Measurements from ENCODE around the gene C20orf204.

The C20orf204 gene

DNA sequence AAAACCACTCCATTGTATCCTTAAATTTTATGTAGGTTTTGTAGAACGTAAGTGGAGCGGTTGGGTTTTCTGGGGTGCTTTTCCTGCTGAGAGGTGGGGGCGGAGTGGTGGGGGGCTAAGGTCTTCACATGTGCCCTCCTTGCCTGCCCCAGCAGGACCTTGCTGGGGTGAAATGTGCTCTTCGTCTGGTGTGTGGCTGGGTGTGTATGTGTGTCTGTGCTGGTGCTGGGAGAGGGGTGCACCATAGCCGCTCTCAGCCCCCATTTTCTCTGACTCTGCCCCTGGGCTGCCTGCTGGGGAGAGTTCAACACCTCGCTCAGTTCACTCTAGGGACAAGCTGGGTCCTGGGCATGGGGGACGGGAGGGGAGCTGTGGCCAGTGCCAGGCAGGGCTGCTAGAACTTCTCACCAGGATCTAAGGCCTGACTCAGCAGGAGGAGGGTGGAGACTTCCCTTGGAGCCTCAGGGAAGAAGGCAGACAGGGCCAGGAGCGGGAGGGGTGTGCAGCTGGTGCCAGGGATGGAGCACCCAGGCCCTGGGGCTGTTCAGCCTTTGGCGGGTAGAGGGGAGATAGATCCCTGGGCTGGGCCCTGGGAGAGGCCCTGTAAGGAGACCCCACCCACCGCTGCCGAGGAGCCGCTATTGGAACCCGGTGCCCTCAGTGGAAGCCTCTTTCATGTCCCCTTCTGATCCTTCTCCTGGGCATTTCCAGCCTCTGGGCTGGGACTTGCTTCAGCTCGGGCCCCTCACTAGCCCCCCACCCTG, 8.7 kb downstream of the C20orf204 start:
- DNase-seq (ENCODE audit: extremely low read depth, low read depth), result no peak
- TF ChIP-seq, protein P1, sequence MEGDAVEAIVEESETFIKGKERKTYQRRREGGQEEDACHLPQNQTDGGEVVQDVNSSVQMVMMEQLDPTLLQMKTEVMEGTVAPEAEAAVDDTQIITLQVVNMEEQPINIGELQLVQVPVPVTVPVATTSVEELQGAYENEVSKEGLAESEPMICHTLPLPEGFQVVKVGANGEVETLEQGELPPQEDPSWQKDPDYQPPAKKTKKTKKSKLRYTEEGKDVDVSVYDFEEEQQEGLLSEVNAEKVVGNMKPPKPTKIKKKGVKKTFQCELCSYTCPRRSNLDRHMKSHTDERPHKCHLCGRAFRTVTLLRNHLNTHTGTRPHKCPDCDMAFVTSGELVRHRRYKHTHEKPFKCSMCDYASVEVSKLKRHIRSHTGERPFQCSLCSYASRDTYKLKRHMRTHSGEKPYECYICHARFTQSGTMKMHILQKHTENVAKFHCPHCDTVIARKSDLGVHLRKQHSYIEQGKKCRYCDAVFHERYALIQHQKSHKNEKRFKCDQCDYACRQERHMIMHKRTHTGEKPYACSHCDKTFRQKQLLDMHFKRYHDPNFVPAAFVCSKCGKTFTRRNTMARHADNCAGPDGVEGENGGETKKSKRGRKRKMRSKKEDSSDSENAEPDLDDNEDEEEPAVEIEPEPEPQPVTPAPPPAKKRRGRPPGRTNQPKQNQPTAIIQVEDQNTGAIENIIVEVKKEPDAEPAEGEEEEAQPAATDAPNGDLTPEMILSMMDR (IDR thresholded peaks at IDR 0.05; ENCODE audit: low read depth, low read length), result no peak

DNA sequence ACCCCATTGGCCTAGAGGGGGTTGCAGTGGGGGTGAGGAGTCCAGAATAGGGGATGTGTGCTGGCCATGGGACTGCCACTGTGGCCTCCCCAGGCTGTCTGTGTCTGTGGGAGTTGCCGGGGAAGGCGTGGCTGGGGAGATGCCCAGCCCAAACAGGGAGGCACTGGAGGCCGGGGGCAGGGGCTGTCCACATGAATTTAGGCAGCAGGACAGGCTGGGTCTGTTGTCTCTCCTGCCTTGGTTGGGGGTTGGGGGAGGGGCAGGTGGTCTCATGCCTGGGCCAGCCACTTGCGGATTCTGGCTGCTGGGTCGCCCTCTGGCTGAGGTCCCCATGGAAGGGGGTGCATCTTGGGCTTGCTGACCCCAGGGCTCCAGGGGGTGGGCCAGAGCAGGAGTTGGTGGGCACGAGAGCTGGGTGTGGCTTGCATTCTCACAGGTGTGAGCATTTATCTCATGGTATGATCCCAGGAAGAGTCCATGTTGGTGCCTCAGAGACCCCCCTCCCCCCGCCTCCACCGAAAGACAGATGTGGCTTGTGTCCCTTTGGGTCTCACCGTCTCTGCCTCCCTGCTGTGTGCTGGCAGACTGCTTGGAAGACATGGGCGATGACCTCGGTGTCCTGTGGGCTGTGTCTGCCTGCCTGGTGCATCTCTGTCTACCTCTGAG, 9.5 kb downstream of the C20orf204 start:
- no peak for DNase-seq (ENCODE audit: extremely low read depth, low read depth)
- TF ChIP-seq, protein P1 (IDR thresholded peaks at IDR 0.05; ENCODE audit: low read depth, low read length), result no peak

DNA sequence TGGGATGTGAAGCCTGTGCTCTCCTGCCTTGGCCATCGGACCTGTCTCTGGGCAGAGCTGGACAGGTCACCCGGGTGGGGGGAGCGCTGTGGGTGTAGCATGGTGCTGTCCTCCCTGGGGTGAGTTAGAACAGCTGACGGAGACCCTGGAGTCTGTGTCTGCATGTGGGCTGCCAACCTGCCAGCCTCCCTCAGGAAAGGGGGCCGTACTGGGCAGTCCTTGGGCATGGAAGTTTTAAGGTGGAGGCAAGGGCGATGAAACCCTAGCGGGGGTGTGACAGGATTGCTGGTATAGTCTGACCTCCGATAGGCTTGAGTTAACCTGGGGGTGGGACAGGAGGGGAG, 11.0 kb downstream of the C20orf204 start:
- DNase-seq (ENCODE audit: extremely low read depth, low read depth), result no peak
- TF ChIP-seq, protein P1 (IDR thresholded peaks at IDR 0.05; ENCODE audit: low read depth, low read length), result no peak

DNA sequence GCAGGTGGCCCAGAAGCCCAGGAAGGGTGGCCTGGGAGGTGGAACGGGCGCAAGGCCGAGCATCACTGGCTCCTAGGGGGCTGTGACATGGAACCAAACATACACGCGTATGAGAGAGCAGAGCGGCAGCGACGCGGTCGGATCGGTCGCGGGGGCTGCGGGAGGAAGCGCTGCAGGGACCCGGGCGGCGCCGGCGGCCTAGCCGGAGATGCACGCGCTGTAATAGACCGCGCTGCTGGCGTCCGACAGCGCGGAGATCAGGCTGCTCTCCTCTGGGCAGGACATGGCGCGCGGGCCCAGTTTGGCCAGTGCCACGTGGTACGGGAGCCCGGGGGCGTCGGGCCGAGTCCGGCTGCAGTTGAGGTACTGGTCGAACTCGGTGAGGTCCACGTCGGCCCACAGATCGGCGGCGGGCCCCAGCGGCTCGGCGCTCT, 12.0 kb downstream of the C20orf204 start:
- no peak for DNase-seq (ENCODE audit: extremely low read depth, low read depth)
- TF ChIP-seq, protein P1 (IDR thresholded peaks at IDR 0.05; ENCODE audit: low read depth, low read length), result no peak

DNA sequence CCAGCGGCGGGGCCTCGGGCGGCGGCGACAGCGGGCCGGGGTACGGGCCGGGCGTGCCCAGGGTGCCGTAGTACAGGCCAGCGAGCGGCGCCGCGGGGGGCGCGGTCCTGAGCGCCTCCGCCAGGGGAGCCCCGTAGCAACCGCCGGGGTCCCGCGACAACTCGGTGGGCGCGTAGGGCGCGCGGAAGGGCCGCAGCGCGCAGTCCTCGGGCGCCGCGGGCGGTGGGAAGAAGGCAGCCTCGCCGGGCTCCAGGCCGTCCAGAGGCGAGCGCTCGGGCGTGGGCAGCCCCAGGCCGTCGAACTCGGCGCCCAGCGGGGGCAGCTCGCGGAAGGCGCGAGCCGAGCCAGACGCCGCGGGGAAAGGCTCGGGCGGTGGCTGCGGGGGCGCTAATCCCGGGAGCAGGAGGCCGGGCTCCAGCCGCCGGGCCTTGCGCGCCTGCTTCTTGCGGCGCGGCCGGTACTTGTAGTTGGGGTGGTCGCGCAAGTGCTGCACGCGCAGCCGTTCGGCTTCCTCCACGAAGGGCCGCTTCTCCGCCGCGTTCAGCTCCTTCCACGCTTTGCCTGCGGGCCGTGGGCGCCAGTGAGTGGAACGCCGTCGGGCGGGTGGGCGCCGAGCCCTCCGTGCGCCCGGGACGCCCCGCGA, 12.5 kb downstream of the C20orf204 start:
- TF ChIP-seq, protein P1 (IDR thresholded peaks at IDR 0.05; ENCODE audit: low read depth, low read length), result no peak
- DNase-seq (ENCODE audit: extremely low read depth, low read depth), result no peak

DNA sequence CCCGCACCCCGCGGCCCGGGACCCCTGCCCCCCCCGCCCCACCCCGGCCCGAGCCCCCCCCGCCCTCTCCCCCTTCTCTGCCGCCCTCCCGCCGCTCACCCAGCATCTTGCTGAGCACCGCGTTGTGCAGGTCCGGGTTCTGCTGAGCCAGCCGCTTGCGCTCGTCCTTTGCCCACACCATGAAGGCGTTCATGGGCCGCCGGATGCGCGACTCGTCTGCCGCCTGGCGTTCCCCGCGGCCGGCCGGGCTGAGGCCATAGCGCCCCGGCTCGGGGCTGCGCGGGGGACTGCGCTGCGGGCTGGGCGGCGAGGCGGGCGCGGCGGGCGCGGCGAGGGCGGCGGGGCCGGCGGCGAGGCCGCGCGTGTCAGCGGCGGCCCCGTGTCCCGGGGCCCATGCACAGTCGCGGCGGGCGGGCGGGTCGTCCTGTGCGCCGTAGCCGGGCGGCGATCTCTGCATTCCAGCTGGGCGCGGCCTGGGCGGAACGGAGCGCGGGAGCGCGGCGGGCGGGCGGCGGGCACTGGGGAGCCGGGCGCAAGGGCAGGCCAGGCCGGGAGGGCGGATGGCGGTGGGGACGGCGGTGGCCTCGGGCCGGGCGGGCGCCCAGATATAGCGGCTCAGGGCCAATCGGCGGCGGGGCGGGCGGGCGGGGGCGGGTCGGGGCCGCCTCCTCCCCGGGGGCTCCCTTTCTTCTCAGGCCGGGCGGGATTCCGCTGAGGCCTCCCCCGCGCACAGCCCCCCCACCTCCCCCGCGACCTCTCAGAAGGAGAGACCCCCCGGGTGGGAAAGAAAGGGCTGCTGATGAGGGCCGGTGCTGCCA, 13.3 kb downstream of the C20orf204 start, which contains the start of gene SOX18:
SOX18 (minus strand) TSS at position 580 of the 818 bp plus-strand sequence; CDS start at position 457, 123 bp downstream.
- DNase-seq (ENCODE audit: extremely low read depth, low read depth), result no peak
- TF ChIP-seq, protein P1 (IDR thresholded peaks at IDR 0.05; ENCODE audit: low read depth, low read length), result no peak
